A673 (cell line): ENCODE measurements around the gene SLAMF7. TPM values are rescaled to one million over a fixed set of nuclear protein-coding genes. Genes with fewer than 3 reads are reported as not detected.

ENCODE experiments used
- BruUV-seq: library from RNA; stranded (reverse); fragments of 400-500 nt; replicated peaks from 2 replicates; lab custom pipeline; 2021; lab: Mats Ljungman, UMichigan
- CTCF ChIA-PET: fragments of 300-600 bp; sonication (Branson Sonifier 250); formaldehyde crosslinking; loops from one replicate; lab custom pipeline; 2022; ENCODE audit warnings: antibody characterized with exemption; lab: Charles Lee
- POLR2A ChIA-PET: fragments of 300-600 bp; sonication (Branson Sonifier 250); formaldehyde crosslinking; loops from one replicate; lab custom pipeline; 2022; ENCODE audit warnings: antibody characterized with exemption; ENCODE audit not compliant: low non-redundant PET; lab: Charles Lee
- DNase-seq: peaks from one replicate; pipeline ENCODE4 v3.0.0-alpha.2; 2015; ENCODE audit warnings: low spot score
- H3K27ac ChIP-seq: fragments of 200-600 bp; sonication (generic); 2 replicates; pipeline ENCODE4 v1.5.1; 2016; ENCODE audit warnings: mixed run types, low read depth, mild to moderate bottlenecking, mixed read lengths, antibody characterized with exemption, low read length; ENCODE audit not compliant: poor library complexity, severe bottlenecking
- H3K27me3 ChIP-seq: fragments of 200-600 bp; sonication (generic); replicated peaks from 2 replicates; pipeline ENCODE4 v1.6.1; 2017; ENCODE audit warnings: mixed run types, low read depth, mild to moderate bottlenecking, mixed read lengths, antibody characterized with exemption, low read length; ENCODE audit not compliant: insufficient read depth, poor library complexity
- H3K36me3 ChIP-seq: fragments of 200-600 bp; sonication (generic); 2 replicates; pipeline ENCODE4 v1.6.1; 2016; ENCODE audit warnings: mixed run types, mild to moderate bottlenecking, mixed read lengths, antibody characterized with exemption, low read length; ENCODE audit not compliant: insufficient read depth, poor library complexity, severe bottlenecking
- H3K4me1 ChIP-seq: fragments of 200-600 bp; sonication (generic); 2 replicates; pipeline ENCODE4 v1.6.1; 2017; ENCODE audit warnings: mixed run types, mild to moderate bottlenecking, mixed read lengths, antibody characterized with exemption, low read length; ENCODE audit not compliant: insufficient read depth, poor library complexity, severe bottlenecking
- H3K4me3 ChIP-seq: fragments of 200-600 bp; sonication (generic); 2 replicates; pipeline ENCODE4 v1.5.1; 2016; ENCODE audit warnings: low read depth, mixed run types, mild to moderate bottlenecking, mixed read lengths, low read length; ENCODE audit not compliant: poor library complexity, severe bottlenecking
- H3K9me3 ChIP-seq: fragments of 200-600 bp; sonication (generic); 2 replicates; pipeline ENCODE4 v1.6.1; 2016; ENCODE audit warnings: mixed run types, low read depth, mild to moderate bottlenecking, mixed read lengths, antibody characterized with exemption, low read length; ENCODE audit not compliant: poor library complexity, severe bottlenecking
- EZH2 ChIP-seq: fragments of 200-600 bp; sonication (generic); IDR thresholded peaks from 2 replicates; pipeline ENCODE4 v1.6.1; 2017; ENCODE audit warnings: borderline replicate concordance, low read depth, mild to moderate bottlenecking, mixed read lengths, antibody characterized with exemption, low read length; ENCODE audit not compliant: poor library complexity, severe bottlenecking
- intact Hi-C: fragments of 100-400 bp; cut with micrococcal nuclease; formaldehyde crosslinking; loops from one replicate; pipeline ENCODE4 v1.10.0; 2022; ENCODE audit not compliant: unreplicated experiment
- total RNA-seq: library from RNA; stranded (reverse); gene quantifications from 2 replicates; pipeline ENCODE4 v1.2.3, GENCODE V29; 2021
- TF ChIP-seq, protein P1 (sequence below): fragments of 300-800, 200-600 bp; sonication (generic); conservative IDR thresholded peaks from 2 replicates; pipeline ENCODE4 v1.5.1; 2017; ENCODE audit warnings: low read depth, mild to moderate bottlenecking, antibody characterized with exemption, low read length, moderate library complexity, mixed read lengths

Gene SLAMF7
- total RNA-seq, 1 experiment from 2014 or later: not detected

DNA sequence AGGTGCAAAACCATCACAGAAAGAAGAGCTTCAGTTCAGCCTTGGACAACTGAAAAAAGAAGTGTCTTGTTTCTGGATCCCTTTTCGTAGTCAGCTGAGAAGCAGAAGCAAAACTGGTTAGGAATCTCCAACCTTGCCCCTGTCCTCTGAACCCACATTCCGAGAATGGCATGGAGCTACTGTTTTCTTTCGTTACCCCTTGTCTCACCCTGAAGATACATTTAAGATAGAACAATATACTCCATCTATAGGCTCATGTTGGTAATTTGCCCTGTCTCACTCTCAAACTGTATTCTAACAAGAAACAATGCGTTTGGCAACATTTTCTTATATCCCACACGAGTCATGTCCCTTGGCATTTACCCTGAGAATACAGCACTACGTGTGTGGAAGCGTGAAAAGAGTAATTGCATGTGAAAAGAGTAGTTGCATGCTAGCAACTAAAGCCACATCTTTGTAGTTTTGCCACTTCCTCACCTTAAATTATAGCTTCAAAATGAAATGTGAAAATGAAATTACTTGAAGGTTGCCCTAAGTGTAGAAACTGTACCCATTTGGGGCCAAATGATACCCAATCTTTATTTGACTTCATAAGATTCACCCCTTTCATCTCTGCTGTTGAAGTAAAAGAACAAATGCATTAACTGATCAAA, 5.3 kb downstream of the SLAMF7 start:
- no peaks in the 10 kb centered on the region for H3K27me3 ChIP-seq
- no peak for DNase-seq
- no peak overlapping the region for H3K4me3 ChIP-seq
- H3K9me3 ChIP-seq: no peaks in the 10 kb centered on the region
- ChIA-PET POLR2A (no interaction called here), CTCF (no interaction called here)
- no peaks in the 10 kb centered on the region for H3K4me1 ChIP-seq
- intact Hi-C loops: no loop called here
- no TSS peak for BruUV-seq
- no peaks in the 10 kb centered on the region for H3K36me3 ChIP-seq
- no peak for TF ChIP-seq EZH2
- no peak overlapping the region for H3K27ac ChIP-seq

DNA sequence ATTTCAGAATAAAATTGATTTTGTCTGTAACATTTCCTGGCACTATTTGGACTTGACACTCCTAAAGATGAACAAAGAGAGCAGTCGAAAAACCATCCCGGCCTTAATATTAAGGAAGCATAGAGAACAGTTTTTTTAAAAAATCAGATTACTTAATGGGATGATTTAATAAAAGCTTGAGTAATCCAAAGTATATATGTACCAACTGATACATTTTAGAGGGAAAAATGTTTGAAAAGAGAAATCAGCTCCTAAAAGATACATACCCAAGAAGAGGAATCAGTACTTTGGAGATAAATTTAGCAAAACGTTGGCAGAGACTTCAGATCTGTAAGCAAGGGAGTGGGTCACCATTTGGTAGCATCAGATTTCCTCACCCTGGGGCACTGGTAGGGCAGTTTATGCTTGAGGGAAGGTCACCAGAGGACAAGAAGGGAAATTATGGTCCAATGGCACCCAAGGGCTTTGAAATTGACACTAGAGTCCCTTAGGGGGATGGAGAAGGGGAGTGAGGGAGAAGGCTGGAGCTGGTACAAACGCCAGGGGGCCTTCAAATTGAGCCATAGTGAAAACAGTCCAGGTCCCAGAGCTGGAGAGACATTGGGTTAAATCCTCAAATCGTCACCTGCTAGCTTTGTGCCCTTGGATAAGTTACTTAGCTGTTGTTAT, 5.9 kb downstream of the SLAMF7 start:
- CTCF ChIA-PET: no interaction called here
- BruUV-seq: no TSS peak
- intact Hi-C loops: no loop called here

DNA sequence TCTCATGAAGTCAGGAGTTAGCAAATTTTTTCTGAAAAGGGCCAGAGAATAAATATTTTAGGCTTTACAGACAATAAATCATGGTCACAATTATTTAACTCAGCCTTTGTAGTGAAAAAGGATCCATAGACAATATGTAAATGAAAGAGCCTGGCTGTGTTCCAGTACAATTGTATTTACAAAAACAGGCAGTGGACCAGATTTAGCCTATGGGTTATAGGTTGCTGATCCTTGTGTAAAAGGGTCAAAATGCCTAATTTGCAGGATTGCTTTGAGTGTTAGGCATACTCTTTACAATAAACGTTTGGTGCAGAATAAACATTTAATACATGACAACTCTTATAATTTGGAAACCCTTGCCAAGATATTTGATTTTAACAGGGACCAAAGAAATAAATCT, 6.5 kb downstream of the SLAMF7 start:
- no peak overlapping the region for H3K27ac ChIP-seq
- DNase-seq: no peak
- H3K36me3 ChIP-seq: no peaks in the 10 kb centered on the region
- ChIA-PET CTCF (no interaction called here), POLR2A (no interaction called here)
- no peaks in the 10 kb centered on the region for H3K4me1 ChIP-seq
- TF ChIP-seq EZH2: no peak
- TF ChIP-seq, protein P1, sequence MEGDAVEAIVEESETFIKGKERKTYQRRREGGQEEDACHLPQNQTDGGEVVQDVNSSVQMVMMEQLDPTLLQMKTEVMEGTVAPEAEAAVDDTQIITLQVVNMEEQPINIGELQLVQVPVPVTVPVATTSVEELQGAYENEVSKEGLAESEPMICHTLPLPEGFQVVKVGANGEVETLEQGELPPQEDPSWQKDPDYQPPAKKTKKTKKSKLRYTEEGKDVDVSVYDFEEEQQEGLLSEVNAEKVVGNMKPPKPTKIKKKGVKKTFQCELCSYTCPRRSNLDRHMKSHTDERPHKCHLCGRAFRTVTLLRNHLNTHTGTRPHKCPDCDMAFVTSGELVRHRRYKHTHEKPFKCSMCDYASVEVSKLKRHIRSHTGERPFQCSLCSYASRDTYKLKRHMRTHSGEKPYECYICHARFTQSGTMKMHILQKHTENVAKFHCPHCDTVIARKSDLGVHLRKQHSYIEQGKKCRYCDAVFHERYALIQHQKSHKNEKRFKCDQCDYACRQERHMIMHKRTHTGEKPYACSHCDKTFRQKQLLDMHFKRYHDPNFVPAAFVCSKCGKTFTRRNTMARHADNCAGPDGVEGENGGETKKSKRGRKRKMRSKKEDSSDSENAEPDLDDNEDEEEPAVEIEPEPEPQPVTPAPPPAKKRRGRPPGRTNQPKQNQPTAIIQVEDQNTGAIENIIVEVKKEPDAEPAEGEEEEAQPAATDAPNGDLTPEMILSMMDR: no peak
- H3K4me3 ChIP-seq: no peak overlapping the region
- H3K9me3 ChIP-seq: no peaks in the 10 kb centered on the region
- peaks cover 10% of the 10 kb centered on the region for H3K27me3 ChIP-seq
- intact Hi-C loops: no loop called here
- no TSS peak for BruUV-seq

More for the DNA sequence above, 5.9 kb downstream of the SLAMF7 start:
- no peaks in the 10 kb centered on the region for H3K36me3 ChIP-seq
- TF ChIP-seq, protein P1: no peak
- TF ChIP-seq EZH2: no peak
- no peak overlapping the region for H3K4me3 ChIP-seq
- H3K9me3 ChIP-seq: no peaks in the 10 kb centered on the region
- H3K27me3 ChIP-seq: peaks cover 4% of the 10 kb centered on the region
- POLR2A ChIA-PET: no interaction called here
- no peaks in the 10 kb centered on the region for H3K4me1 ChIP-seq
- no peak overlapping the region for H3K27ac ChIP-seq
- DNase-seq: no peak
